SU-DHL-6 (cell line): ENCODE results near the gene ZC3H7B.
"Not testable (repeated sequence)": the region's sequence is repeated elsewhere in the genome, so short reads cannot be mapped to it uniquely, and the experiment has no call there.

Source experiments
- H2AFZ ChIP-seq: fragments of 200-600 bp; sonication (generic); 2 replicates; pipeline ENCODE4 v1.6.1; 2014; ENCODE audit warnings: low read depth, mild to moderate bottlenecking, moderate library complexity, mixed read lengths, antibody characterized with exemption, low read length; ENCODE audit not compliant: severe bottlenecking
- H3F3A ChIP-seq: fragments of 200-600 bp; shearing (Covaris generic); 2 replicates; pipeline ENCODE4 v1.6.0; 2016; ENCODE audit warnings: antibody characterized with exemption, mild to moderate bottlenecking; ENCODE audit not compliant: insufficient read depth
- H3K27ac ChIP-seq: fragments of 200-600 bp; sonication (generic); 2 replicates; pipeline ENCODE4 v1.5.1; 2016; ENCODE audit warnings: low read depth, mild to moderate bottlenecking, low read length, moderate library complexity, mixed read lengths
- H3K27me3 ChIP-seq: fragments of 200-600 bp; sonication (generic), shearing (Covaris generic); 2 replicates; pipeline ENCODE4 v1.6.0; 2014; ENCODE audit warnings: mild to moderate bottlenecking, low read length
- H3K36me3 ChIP-seq: fragments of 200-600 bp; sonication (generic); 2 replicates; pipeline ENCODE4 v1.6.1; 2014; ENCODE audit warnings: mild to moderate bottlenecking, low read length, mixed read lengths
- H3K4me2 ChIP-seq: fragments of 300-600, 200-600 bp; shearing (Covaris generic), sonication (generic); 2 replicates; pipeline ENCODE4 v1.6.0; 2014; ENCODE audit warnings: low read length, low read depth, mild to moderate bottlenecking; ENCODE audit not compliant: poor library complexity, severe bottlenecking
- H3K4me3 ChIP-seq: fragments of 200-600 bp; sonication (generic); 2 replicates; pipeline ENCODE4 v1.5.1; 2014; ENCODE audit warnings: antibody characterized with exemption, low read length, mild to moderate bottlenecking, mixed read lengths; ENCODE audit not compliant: insufficient read depth, poor library complexity, severe bottlenecking
- H3K79me2 ChIP-seq: fragments of 200-600 bp; sonication (generic); 2 replicates; pipeline ENCODE4 v1.6.1; 2014; ENCODE audit warnings: mild to moderate bottlenecking, low read length, moderate library complexity; ENCODE audit not compliant: insufficient read depth
- H3K9ac ChIP-seq: fragments of 200-600 bp; sonication (generic); 2 replicates; pipeline ENCODE4 v1.7.0; 2014; ENCODE audit warnings: mild to moderate bottlenecking, low read length
- H3K9me2 ChIP-seq: fragments of 200-600 bp; sonication (generic); replicated peaks from 2 replicates; pipeline ENCODE4 v1.6.1; 2014; ENCODE audit warnings: low read length; ENCODE audit not compliant: insufficient read depth
- H3K9me3 ChIP-seq: fragments of 200-600 bp; sonication (generic); 2 replicates; pipeline ENCODE4 v1.6.1; 2014; ENCODE audit warnings: low read length, mixed read lengths; ENCODE audit not compliant: insufficient read depth
- H4K20me1 ChIP-seq: fragments of 200-600 bp; sonication (generic); 2 replicates; pipeline ENCODE4 v1.6.1; 2014; ENCODE audit warnings: low read depth, mild to moderate bottlenecking, antibody characterized with exemption, low read length, moderate library complexity, mixed read lengths
- EZH2phosphoT487 ChIP-seq: fragments of 200-600 bp; sonication (generic), shearing (Covaris generic); conservative IDR thresholded peaks from 2 replicates; pipeline ENCODE4 v1.6.1; 2018; ENCODE audit warnings: mild to moderate bottlenecking, antibody characterized with exemption, low read length, moderate library complexity, mixed read lengths
- TF ChIP-seq, protein P1 (sequence below): fragments of 200-600 bp; sonication (generic); IDR thresholded peaks from one replicate; pipeline ENCODE4 v1.5.1; 2017; ENCODE audit warnings: antibody characterized with exemption, mild to moderate bottlenecking, low read length, moderate library complexity; ENCODE audit not compliant: insufficient read depth, poor library complexity, severe bottlenecking

The ZC3H7B gene

GRCh38 chr22:41290262-41291221 is 10.8 kb upstream of the ZC3H7B start:
- Histone ChIP-seq H3K27me3 (no peaks in the 10 kb centered on the region), H3K79me2 (peaks cover 4% of the 10 kb centered on the region), H3K36me3 (no peaks in the 10 kb centered on the region), H3K9me3 (no peaks in the 10 kb centered on the region), H3K4me3 (no peak overlapping the region), H4K20me1 (no peaks in the 10 kb centered on the region), H3K9me2 (no peaks in the 10 kb centered on the region), H3K4me2 (no peak overlapping the region), H2AFZ (no peak overlapping the region), H3F3A (0 out of 2 replicates have a peak, but pooled peaks cover 4% of the 10 kb centered on the region), H3K27ac (no peak overlapping the region), H3K9ac (no peak overlapping the region)
- TF ChIP-seq, protein P1, sequence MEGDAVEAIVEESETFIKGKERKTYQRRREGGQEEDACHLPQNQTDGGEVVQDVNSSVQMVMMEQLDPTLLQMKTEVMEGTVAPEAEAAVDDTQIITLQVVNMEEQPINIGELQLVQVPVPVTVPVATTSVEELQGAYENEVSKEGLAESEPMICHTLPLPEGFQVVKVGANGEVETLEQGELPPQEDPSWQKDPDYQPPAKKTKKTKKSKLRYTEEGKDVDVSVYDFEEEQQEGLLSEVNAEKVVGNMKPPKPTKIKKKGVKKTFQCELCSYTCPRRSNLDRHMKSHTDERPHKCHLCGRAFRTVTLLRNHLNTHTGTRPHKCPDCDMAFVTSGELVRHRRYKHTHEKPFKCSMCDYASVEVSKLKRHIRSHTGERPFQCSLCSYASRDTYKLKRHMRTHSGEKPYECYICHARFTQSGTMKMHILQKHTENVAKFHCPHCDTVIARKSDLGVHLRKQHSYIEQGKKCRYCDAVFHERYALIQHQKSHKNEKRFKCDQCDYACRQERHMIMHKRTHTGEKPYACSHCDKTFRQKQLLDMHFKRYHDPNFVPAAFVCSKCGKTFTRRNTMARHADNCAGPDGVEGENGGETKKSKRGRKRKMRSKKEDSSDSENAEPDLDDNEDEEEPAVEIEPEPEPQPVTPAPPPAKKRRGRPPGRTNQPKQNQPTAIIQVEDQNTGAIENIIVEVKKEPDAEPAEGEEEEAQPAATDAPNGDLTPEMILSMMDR, result no peak
- no peak for TF ChIP-seq EZH2phosphoT487

DNA sequence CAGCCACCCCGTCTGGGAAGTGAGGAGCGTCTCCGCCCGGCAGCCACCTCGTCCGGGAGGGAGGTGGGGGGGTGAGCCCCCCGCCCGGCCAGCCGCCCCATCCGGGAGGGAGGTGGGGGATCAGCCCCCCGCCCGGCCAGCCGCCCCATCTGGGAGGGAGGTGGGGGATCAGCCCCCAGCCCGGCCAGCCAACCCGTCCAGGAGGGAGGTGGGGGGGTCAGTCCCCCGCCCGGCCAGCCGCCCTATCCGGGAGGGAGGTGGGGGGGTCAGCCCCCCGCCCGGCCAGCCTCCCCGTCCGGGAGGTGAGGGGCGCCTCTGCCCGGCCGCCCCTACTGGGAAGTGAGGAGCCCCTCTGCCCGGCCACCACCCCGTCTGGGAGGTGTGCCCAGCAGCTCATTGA is 6.5 kb upstream of the ZC3H7B start:
- H2AFZ ChIP-seq, H3K36me3 ChIP-seq, H3K27ac ChIP-seq, H3K27me3 ChIP-seq, H3K9ac ChIP-seq, H3K9me3 ChIP-seq, H4K20me1 ChIP-seq, H3F3A ChIP-seq, H3K9me2 ChIP-seq, H3K79me2 ChIP-seq, H3K4me3 ChIP-seq, H3K4me2 ChIP-seq: not testable (repeated sequence)

GRCh38 chr22:41296826-41297667 is 4.3 kb upstream of the ZC3H7B start:
- Histone ChIP-seq H3K36me3 (no peaks in the 10 kb centered on the region), H3K4me2 (no peak overlapping the region), H4K20me1 (no peaks in the 10 kb centered on the region), H2AFZ (no peak overlapping the region), H3F3A (no peaks in the 10 kb centered on the region), H3K79me2 (peaks cover 6% of the 10 kb centered on the region), H3K4me3 (no peak overlapping the region), H3K27ac (no peak overlapping the region), H3K9ac (no peak overlapping the region), H3K9me3 (no peaks in the 10 kb centered on the region), H3K9me2 (no peaks in the 10 kb centered on the region), H3K27me3 (no peaks in the 10 kb centered on the region)
- TF ChIP-seq EZH2phosphoT487, result no peak
- TF ChIP-seq, protein P1, result no peak
